K562 (cell line): ENCODE data around the gene RPS6KL1. TPM values are rescaled to one million over a fixed set of nuclear protein-coding genes. Genes with fewer than 3 reads are reported as not detected.

Experiments
- ATAC-seq: fragments of 200-7000 bp; cut with Tn5 transposase; 3 replicates; pipeline ENCODE4 v1.9.1; 2020; ENCODE audit warnings: moderate library complexity
- BruUV-seq: library from RNA; stranded (reverse); fragments of 400-500 nt; replicated peaks from 2 replicates; lab custom pipeline; 2021; lab: Mats Ljungman, UMichigan
- CTCF ChIA-PET: fragments of 300-600 bp; formaldehyde crosslinking; extraction: SDS; loops from one replicate; lab custom pipeline; 2021; ENCODE audit warnings: low intra/inter-chr PET ratio; lab: Yijun Ruan, JAX
- POLR2A ChIA-PET: fragments of 300-600, 350-650 bp; sonication (Branson Sonifier 250); formaldehyde crosslinking; extraction: SDS; loops from one replicate; lab custom pipeline; 2021; ENCODE audit warnings: antibody characterized with exemption, inconsistent platforms; lab: Yijun Ruan, JAX
- DNase-seq, 4 experiments: peaks; one replicate each; pipeline versions ENCODE4 v3.0.0 to v3.0.0-alpha.2; 2011 to 2018; ENCODE audit warnings: low spot score in 3 of 4, mixed read lengths in 3 of 4; ENCODE audit errors: extremely low read depth in 1 of 4
- FAIRE-seq: peaks from 2 replicates; lab custom pipeline; 2011; peaks lifted over from hg19 to GRCh38; lab: Jason Lieb, UNC
- H2AFZ ChIP-seq: 2 replicates; pipeline ENCODE4 v1.6.0; 2011; ENCODE audit warnings: low read depth, low read length, control low read depth, inconsistent platforms
- H3K27ac ChIP-seq: fragments of 200-600 bp; 3 replicates; pipeline ENCODE4 v1.8.0; 2011; ENCODE audit warnings: low read depth, mild to moderate bottlenecking, control low read depth, inconsistent platforms, low read length, moderate library complexity, mixed read lengths; ENCODE audit errors: extremely low read depth
- H3K27me3 ChIP-seq, 2 experiments: fragments of 300-600 bp in 1 of 2; 2 replicates in 1 of 2; 3 replicates in 1 of 2; pipeline versions ENCODE4 v1.6.0 to v1.8.0; 2011; ENCODE audit warnings: inconsistent platforms in 2 of 2, low read length in 2 of 2, mild to moderate bottlenecking in 1 of 2, mixed read lengths in 1 of 2, moderate library complexity in 1 of 2; ENCODE audit not compliant: control insufficient read depth in 2 of 2, insufficient read depth in 2 of 2
- H3K36me3 ChIP-seq: fragments of 300-600 bp; 3 replicates; pipeline ENCODE4 v1.8.0; 2011; ENCODE audit warnings: mild to moderate bottlenecking, low read length, inconsistent platforms; ENCODE audit not compliant: control insufficient read depth, insufficient read depth
- H3K4me1 ChIP-seq, 2 experiments: fragments of 200-600 bp in 1 of 2; replicated peaks in 1 of 2; 2 replicates in 1 of 2; 3 replicates in 1 of 2; pipeline versions ENCODE4 v1.5.1 to v1.8.0; 2011; ENCODE audit warnings: inconsistent platforms in 2 of 2, low read length in 2 of 2, mild to moderate bottlenecking in 1 of 2, mixed read lengths in 1 of 2, moderate library complexity in 1 of 2; ENCODE audit not compliant: control insufficient read depth in 2 of 2, insufficient read depth in 2 of 2
- H3K4me2 ChIP-seq: 2 replicates; pipeline ENCODE4 v1.6.1; 2011; ENCODE audit warnings: low read length, control low read depth, inconsistent platforms, mixed read lengths; ENCODE audit not compliant: insufficient read depth
- H3K4me3 ChIP-seq: fragments of 200-600 bp; sonication (generic), shearing (Covaris generic); 2 replicates; pipeline ENCODE4 v1.5.1; 2016; ENCODE audit warnings: control low read depth, inconsistent platforms
- H3K79me2 ChIP-seq: fragments of 200-600 bp; 3 replicates; pipeline ENCODE4 v1.8.0; 2011; ENCODE audit warnings: low read length, inconsistent platforms; ENCODE audit not compliant: control insufficient read depth, insufficient read depth
- H3K9ac ChIP-seq, 2 experiments: 2 replicates each; pipeline versions ENCODE4 v1.6.0 to v1.6.1; 2011; ENCODE audit warnings: low read depth in 2 of 2, low read length in 2 of 2, control low read depth in 1 of 2, inconsistent platforms in 1 of 2, mild to moderate bottlenecking in 1 of 2, mixed read lengths in 1 of 2; ENCODE audit not compliant: insufficient read depth in 1 of 2
- H3K9me1 ChIP-seq: one replicate; pipeline ENCODE4 v1.6.0; 2011; ENCODE audit warnings: inconsistent platforms, mild to moderate bottlenecking, low read length, moderate library complexity; ENCODE audit not compliant: control insufficient read depth, insufficient read depth
- H3K9me3 ChIP-seq: replicated peaks from 2 replicates; pipeline ENCODE4 v1.5.1; 2011; ENCODE audit warnings: low read depth, low read length, inconsistent platforms; ENCODE audit not compliant: control insufficient read depth, insufficient read depth
- H4K20me1 ChIP-seq: replicated peaks from 2 replicates; pipeline ENCODE4 v1.6.1; 2011; ENCODE audit warnings: low read length, inconsistent platforms, mixed read lengths; ENCODE audit not compliant: control insufficient read depth, insufficient read depth
- BRCA1 ChIP-seq, 2 experiments: fragments of 450-650 bp in 1 of 2; sonication (generic) in 1 of 2; formaldehyde crosslinking in 1 of 2; IDR thresholded peaks; 2 replicates each; pipeline versions ENCODE4 v1.5.0 to v1.6.1; 2017 to 2020; ENCODE audit warnings: mild to moderate bottlenecking in 1 of 2, missing genetic modification reagents in 1 of 2
- CCAR2 ChIP-seq: fragments of 200-400 bp; formaldehyde crosslinking; IDR thresholded peaks from 2 replicates; pipeline ENCODE4 v1.6.1; 2017; ENCODE audit warnings: mild to moderate bottlenecking, low read depth, low read length
- E2F3 ChIP-seq: fragments of 250-450 bp; sonication (Bioruptor Pico); IDR thresholded peaks from 2 replicates; pipeline ENCODE4 v1.4.0; 2020; ENCODE audit warnings: mild to moderate bottlenecking
- GTF2A2 ChIP-seq: IDR thresholded peaks from 2 replicates; pipeline ENCODE4 v1.6.1; 2016; ENCODE audit warnings: mild to moderate bottlenecking, missing genetic modification characterization, missing compliant biosample characterization
- IFI16 ChIP-seq: fragments of 250-450 bp; sonication (Bioruptor Pico); IDR thresholded peaks from 2 replicates; pipeline ENCODE4 v2.1.2; 2022; ENCODE audit warnings: mild to moderate bottlenecking, inconsistent platforms
- MCM3 ChIP-seq: fragments of 450-650 bp; IDR thresholded peaks from 2 replicates; pipeline ENCODE4 v1.6.1; 2016
- MEIS2 ChIP-seq: fragments of 450-650 bp; IDR thresholded peaks from 2 replicates; pipeline ENCODE4 v1.6.1; 2014; ENCODE audit warnings: mild to moderate bottlenecking; ENCODE audit not compliant: partially characterized antibody
- NELFE ChIP-seq: IDR thresholded peaks from 2 replicates; pipeline ENCODE4 v1.6.1; 2011; ENCODE audit warnings: mild to moderate bottlenecking; ENCODE audit not compliant: insufficient read depth, insufficient read length
- RBM14 ChIP-seq: fragments of 200-400 bp; formaldehyde crosslinking; IDR thresholded peaks from 2 replicates; pipeline ENCODE4 v1.6.1; 2018; ENCODE audit warnings: low read depth, mild to moderate bottlenecking, low read length, moderate library complexity, borderline replicate concordance; ENCODE audit not compliant: insufficient read depth
- SIN3B ChIP-seq: fragments of 450-650 bp; IDR thresholded peaks from 2 replicates; pipeline ENCODE4 v1.6.1; 2017; ENCODE audit warnings: low read depth, mild to moderate bottlenecking, moderate library complexity
- THRAP3 ChIP-seq: fragments of 450-650 bp; IDR thresholded peaks from 2 replicates; pipeline ENCODE4 v1.6.1; 2016; ENCODE audit warnings: mild to moderate bottlenecking, inconsistent platforms, borderline replicate concordance
- ZNF174 ChIP-seq: fragments of 250-450 bp; sonication (Bioruptor Pico); IDR thresholded peaks from 2 replicates; pipeline ENCODE4 v1.4.0; 2020; ENCODE audit warnings: mild to moderate bottlenecking
- WGBS: fragments of 100-300 bp; shearing (Covaris generic); methylation state at CpG from one replicate; pipeline ENCODE4 v1.1.6; 2016; ENCODE audit warnings: low coverage, mixed read lengths; ENCODE audit not compliant: insufficient coverage; ENCODE audit errors: missing lambda C conversion rate; 5-methylcytosine and 5-hydroxymethylcytosine counted together
- in situ Hi-C: fragments of 300-500 bp; cut with MboI; formaldehyde crosslinking; loops from 4 replicates; pipeline ENCODE4 v1.15.0; 2018; ENCODE audit warnings: inconsistent platforms, mixed read lengths
- intact Hi-C: fragments of 100-400 bp; cut with micrococcal nuclease; formaldehyde crosslinking; loops from 2 replicates; pipeline ENCODE4 v1.14.2; 2022
- polyA plus RNA-seq, 8 experiments: library from polyadenylated mRNA; depleted of rRNA in 4 of 8; stranded (reverse) in 5 of 8; unstranded in 3 of 8; fragments of >200 nt; fragmentation: Nextera tagmentation in 2 of 8; fragmentation: Illumina TruSeq in 1 of 8; extraction: Ambion mirVana in 2 of 8; extraction: Trizol in 1 of 8; gene quantifications; 2 replicates each; pipeline versions ENCODE4 v1.2.1 to v1.2.3, GENCODE V29; 2011 to 2014; ENCODE audit warnings: inconsistent platforms in 1 of 8, missing spikeins in 1 of 8
- total RNA-seq, 7 experiments: library from RNA; depleted of rRNA in 6 of 7; stranded (reverse); fragments of >200 nt in 6 of 7; fragmentation: Illumina TruSeq in 2 of 7; extraction: Trizol in 2 of 7; gene quantifications; 2 replicates each; pipeline versions ENCODE4 v1.2.1 to v1.2.3, GENCODE V29; 2011 to 2021; ENCODE audit warnings: low replicate concordance in 1 of 7

Gene RPS6KL1
- total and polyA plus RNA-seq, 9 of the 15 experiments (the other 6 are each of a cell fraction or from before 2014, with no cell fraction given), result 0.91 to 15.5 (median 8.1) TPM

GRCh38 chr14:74963705-74964271, 40.7 kb upstream of the RPS6KL1 start:
- no TSS peak for BruUV-seq
- WGBS, result 12% methylated on average over 8 of the region's 9 CpGs
- no peak for TF ChIP-seq NELFE
- no peak for TF ChIP-seq GTF2A2 (tag)
- TF ChIP-seq THRAP3, result no peak
- TF ChIP-seq BRCA1 (IDR thresholded peaks at IDR 0.05), result no peak
- no peak for TF ChIP-seq BRCA1 (CRISPR knock-in tag; IDR thresholded peaks at IDR 0.05)
- no peak for TF ChIP-seq RBM14
- no peak for TF ChIP-seq ZNF174 (CRISPR knock-in tag)
- TF ChIP-seq IFI16 (CRISPR knock-in tag), result no peak
- no peak for TF ChIP-seq MCM3
- no peak for TF ChIP-seq CCAR2
- TF ChIP-seq MEIS2, result no peak
- no peak for TF ChIP-seq E2F3 (CRISPR knock-in tag)
- no peak for TF ChIP-seq SIN3B
- FAIRE-seq, result no peak
- Histone ChIP-seq H3K27ac (no peak overlapping the region), H3K79me2 (no peaks in the 10 kb centered on the region), H3K9me1 (no peaks in the 10 kb centered on the region), H2AFZ (no peak overlapping the region), H3K36me3 (no peaks in the 10 kb centered on the region), H3K27me3 (no peaks in the 10 kb centered on the region), H4K20me1 (no peaks in the 10 kb centered on the region), H3K4me1 (peaks cover 8 to 9% of the 10 kb centered on the region in 2 experiments; a peak in 3 of 5 replicates), H3K9ac (peak overlapping the region in 1 of 2 experiments; percentile 45; a peak in 2 of 4 replicates), H3K4me3 (no peak overlapping the region), H3K4me2 (no peak overlapping the region), H3K9me3 (no peaks in the 10 kb centered on the region)
- intact Hi-C loops, result no loop called here
- ATAC-seq, result peak; percentile 17; the same call in 1 of the 3 replicates
- ChIA-PET CTCF (no interaction called here), POLR2A (interaction anchor here (0.6 to 2.6 kb wide), 4 partner anchors 8 to 132 kb away, joined by 3 to 8 read pairs (median 4); partner anchors contain the start of gene PGF)
- in situ Hi-C loops, result no loop called here
- DNase-seq, result no peak
